ENCODE measurements around the gene PLA2G1B. TPM values are rescaled to one million over a fixed set of nuclear protein-coding genes. Genes with fewer than 3 reads are reported as not detected.

PLA2G1B gene
- 0.42 to 1.1 TPM in 2 of 3 replicates, not detected in the other for total RNA-seq
- long read RNA-seq, result 0 reads

- Mint-ChIP-seq H3K9me3 (ENCODE audit: low read depth) (no peaks in the 10 kb centered on the region), H3K27me3 (ENCODE audit: low read depth) (no peaks in the 10 kb centered on the region), H3K27ac (ENCODE audit: unreplicated experiment) (no peak within 1 kb of the TSS), H3K4me1 (ENCODE audit: low read depth) (peaks cover 5% of the 10 kb centered on the region), H3K4me3 (ENCODE audit: unreplicated experiment) (no peak within 1 kb of the TSS), H3K36me3 (ENCODE audit: low read depth) (no peaks in the 10 kb centered on the region)
- DNase-seq (ENCODE audit: low spot score), result no peak
- no peak for TF ChIP-seq CTCF (IDR thresholded peaks at IDR 0.05)
These were observed at the start of gene PLA2G1B for GRCh38 chr12:120327593-120327992. Gene PLA2G1B, minus strand, starts transcription at chr12:120327779. Its CDS starts 26 bp downstream, at chr12:120327753.

GRCh38 chr12:120376934-120377572 lies 49.5 kb upstream of the PLA2G1B start:
- Mint-ChIP-seq H3K27me3 (ENCODE audit: low read depth) (peaks cover 30% of the 10 kb centered on the region), H3K27ac (ENCODE audit: unreplicated experiment) (no peak overlapping the region)

GRCh38 chr12:120376416-120376815 lies 48.8 kb upstream of the PLA2G1B start:
- H3K4me1 Mint-ChIP-seq (ENCODE audit: low read depth), result peaks cover under 1% of the 10 kb centered on the region
- no peak for DNase-seq (ENCODE audit: low spot score)
- no peak for TF ChIP-seq CTCF (IDR thresholded peaks at IDR 0.05)
- no peak overlapping the region for H3K4me3 Mint-ChIP-seq (ENCODE audit: unreplicated experiment)
- no peaks in the 10 kb centered on the region for H3K9me3 Mint-ChIP-seq (ENCODE audit: low read depth)
- no peaks in the 10 kb centered on the region for H3K36me3 Mint-ChIP-seq (ENCODE audit: low read depth)
- no peak overlapping the region for H3K27ac Mint-ChIP-seq (ENCODE audit: unreplicated experiment)
- H3K27me3 Mint-ChIP-seq (ENCODE audit: low read depth), result peaks cover 34% of the 10 kb centered on the region

More at GRCh38 chr12:120376934-120377572, 49.5 kb upstream of the PLA2G1B start:
- H3K4me1 Mint-ChIP-seq (ENCODE audit: low read depth), result peaks cover 7% of the 10 kb centered on the region
- DNase-seq (ENCODE audit: low spot score), result no peak
- H3K36me3 Mint-ChIP-seq (ENCODE audit: low read depth), result no peaks in the 10 kb centered on the region
- TF ChIP-seq CTCF (IDR thresholded peaks at IDR 0.05), result no peak
- no peaks in the 10 kb centered on the region for H3K9me3 Mint-ChIP-seq (ENCODE audit: low read depth)
- no peak overlapping the region for H3K4me3 Mint-ChIP-seq (ENCODE audit: unreplicated experiment)

- H3K36me3 Mint-ChIP-seq (ENCODE audit: low read depth), result no peaks in the 10 kb centered on the region
- TF ChIP-seq CTCF (IDR thresholded peaks at IDR 0.05), result no peak
- H3K27me3 Mint-ChIP-seq (ENCODE audit: low read depth), result peaks cover 38% of the 10 kb centered on the region
- no peaks in the 10 kb centered on the region for H3K9me3 Mint-ChIP-seq (ENCODE audit: low read depth)
- DNase-seq (ENCODE audit: low spot score), result no peak
- no peak overlapping the region for H3K4me3 Mint-ChIP-seq (ENCODE audit: unreplicated experiment)
- H3K4me1 Mint-ChIP-seq (ENCODE audit: low read depth), result no peaks in the 10 kb centered on the region
- no peak overlapping the region for H3K27ac Mint-ChIP-seq (ENCODE audit: unreplicated experiment)
These were observed 48.4 kb upstream of the PLA2G1B start for GRCh38 chr12:120376009-120376408.

GRCh38 chr12:120373683-120374082 lies 46.1 kb upstream of the PLA2G1B start:
- no peak for DNase-seq (ENCODE audit: low spot score)
- Mint-ChIP-seq H3K27ac (ENCODE audit: unreplicated experiment) (no peak overlapping the region), H3K4me1 (ENCODE audit: low read depth) (peaks cover 8% of the 10 kb centered on the region), H3K27me3 (ENCODE audit: low read depth) (peaks cover 54% of the 10 kb centered on the region), H3K4me3 (ENCODE audit: unreplicated experiment) (no peak overlapping the region), H3K9me3 (ENCODE audit: low read depth) (no peaks in the 10 kb centered on the region), H3K36me3 (ENCODE audit: low read depth) (no peaks in the 10 kb centered on the region)
- TF ChIP-seq CTCF (IDR thresholded peaks at IDR 0.05), result no peak
